ENCODE measurements around the gene TMBIM4.

DNA sequence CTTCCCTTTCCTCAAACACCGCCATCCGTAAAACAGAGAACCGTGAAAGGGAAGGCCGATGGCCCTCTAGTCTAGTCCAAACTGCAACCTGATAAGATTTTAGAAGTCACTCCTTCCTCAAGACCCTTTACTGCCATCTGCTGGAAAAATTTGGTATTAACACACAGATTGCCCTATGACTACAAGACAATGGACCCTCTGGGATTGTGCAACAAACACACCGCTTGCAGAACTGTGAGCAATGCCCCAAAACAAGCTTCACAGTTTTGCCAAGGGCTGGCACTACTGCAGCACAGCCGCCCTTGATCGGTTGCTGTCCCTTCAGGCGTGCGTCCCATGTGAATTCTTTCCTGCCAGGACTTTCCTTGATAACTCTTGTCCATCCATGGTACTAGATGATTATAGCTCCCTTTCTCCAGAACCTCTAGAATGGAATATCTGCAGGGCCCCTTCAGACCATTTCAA, 62.3 kb downstream of the TMBIM4 start:
- TF ChIP-seq, protein P1, sequence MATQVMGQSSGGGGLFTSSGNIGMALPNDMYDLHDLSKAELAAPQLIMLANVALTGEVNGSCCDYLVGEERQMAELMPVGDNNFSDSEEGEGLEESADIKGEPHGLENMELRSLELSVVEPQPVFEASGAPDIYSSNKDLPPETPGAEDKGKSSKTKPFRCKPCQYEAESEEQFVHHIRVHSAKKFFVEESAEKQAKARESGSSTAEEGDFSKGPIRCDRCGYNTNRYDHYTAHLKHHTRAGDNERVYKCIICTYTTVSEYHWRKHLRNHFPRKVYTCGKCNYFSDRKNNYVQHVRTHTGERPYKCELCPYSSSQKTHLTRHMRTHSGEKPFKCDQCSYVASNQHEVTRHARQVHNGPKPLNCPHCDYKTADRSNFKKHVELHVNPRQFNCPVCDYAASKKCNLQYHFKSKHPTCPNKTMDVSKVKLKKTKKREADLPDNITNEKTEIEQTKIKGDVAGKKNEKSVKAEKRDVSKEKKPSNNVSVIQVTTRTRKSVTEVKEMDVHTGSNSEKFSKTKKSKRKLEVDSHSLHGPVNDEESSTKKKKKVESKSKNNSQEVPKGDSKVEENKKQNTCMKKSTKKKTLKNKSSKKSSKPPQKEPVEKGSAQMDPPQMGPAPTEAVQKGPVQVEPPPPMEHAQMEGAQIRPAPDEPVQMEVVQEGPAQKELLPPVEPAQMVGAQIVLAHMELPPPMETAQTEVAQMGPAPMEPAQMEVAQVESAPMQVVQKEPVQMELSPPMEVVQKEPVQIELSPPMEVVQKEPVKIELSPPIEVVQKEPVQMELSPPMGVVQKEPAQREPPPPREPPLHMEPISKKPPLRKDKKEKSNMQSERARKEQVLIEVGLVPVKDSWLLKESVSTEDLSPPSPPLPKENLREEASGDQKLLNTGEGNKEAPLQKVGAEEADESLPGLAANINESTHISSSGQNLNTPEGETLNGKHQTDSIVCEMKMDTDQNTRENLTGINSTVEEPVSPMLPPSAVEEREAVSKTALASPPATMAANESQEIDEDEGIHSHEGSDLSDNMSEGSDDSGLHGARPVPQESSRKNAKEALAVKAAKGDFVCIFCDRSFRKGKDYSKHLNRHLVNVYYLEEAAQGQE (IDR thresholded peaks at IDR 0.05): no peak
- TF ChIP-seq POLR2A (IDR thresholded peaks at IDR 0.05; ENCODE audit: low read length) (no peak), MAZ (IDR thresholded peaks at IDR 0.05; ENCODE audit: borderline replicate concordance, low read depth, low read length) (no peak), NPAS2 (CRISPR knock-in tag; IDR thresholded peaks at IDR 0.05; ENCODE audit: borderline replicate concordance) (no peak), HDAC2 (IDR thresholded peaks at IDR 0.05) (no peak), SMC3 (IDR thresholded peaks at IDR 0.05) (peak; percentile 72), KDM1A (IDR thresholded peaks at IDR 0.05; ENCODE audit: low read depth) (no peak), CBX8 (IDR thresholded peaks at IDR 0.05) (no peak), CHD2 (IDR thresholded peaks at IDR 0.05; ENCODE audit: low read length, partially characterized antibody) (no peak), HMGXB4 (CRISPR knock-in tag; IDR thresholded peaks at IDR 0.05; ENCODE audit: borderline replicate concordance) (no peak)
- TF ChIP-seq, protein P2, sequence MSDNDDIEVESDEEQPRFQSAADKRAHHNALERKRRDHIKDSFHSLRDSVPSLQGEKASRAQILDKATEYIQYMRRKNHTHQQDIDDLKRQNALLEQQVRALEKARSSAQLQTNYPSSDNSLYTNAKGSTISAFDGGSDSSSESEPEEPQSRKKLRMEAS (IDR thresholded peaks at IDR 0.05): no peak
- TF ChIP-seq, protein P3, sequence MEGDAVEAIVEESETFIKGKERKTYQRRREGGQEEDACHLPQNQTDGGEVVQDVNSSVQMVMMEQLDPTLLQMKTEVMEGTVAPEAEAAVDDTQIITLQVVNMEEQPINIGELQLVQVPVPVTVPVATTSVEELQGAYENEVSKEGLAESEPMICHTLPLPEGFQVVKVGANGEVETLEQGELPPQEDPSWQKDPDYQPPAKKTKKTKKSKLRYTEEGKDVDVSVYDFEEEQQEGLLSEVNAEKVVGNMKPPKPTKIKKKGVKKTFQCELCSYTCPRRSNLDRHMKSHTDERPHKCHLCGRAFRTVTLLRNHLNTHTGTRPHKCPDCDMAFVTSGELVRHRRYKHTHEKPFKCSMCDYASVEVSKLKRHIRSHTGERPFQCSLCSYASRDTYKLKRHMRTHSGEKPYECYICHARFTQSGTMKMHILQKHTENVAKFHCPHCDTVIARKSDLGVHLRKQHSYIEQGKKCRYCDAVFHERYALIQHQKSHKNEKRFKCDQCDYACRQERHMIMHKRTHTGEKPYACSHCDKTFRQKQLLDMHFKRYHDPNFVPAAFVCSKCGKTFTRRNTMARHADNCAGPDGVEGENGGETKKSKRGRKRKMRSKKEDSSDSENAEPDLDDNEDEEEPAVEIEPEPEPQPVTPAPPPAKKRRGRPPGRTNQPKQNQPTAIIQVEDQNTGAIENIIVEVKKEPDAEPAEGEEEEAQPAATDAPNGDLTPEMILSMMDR (IDR thresholded peaks at IDR 0.05): peak; percentile 75
- TF ChIP-seq, protein P4, sequence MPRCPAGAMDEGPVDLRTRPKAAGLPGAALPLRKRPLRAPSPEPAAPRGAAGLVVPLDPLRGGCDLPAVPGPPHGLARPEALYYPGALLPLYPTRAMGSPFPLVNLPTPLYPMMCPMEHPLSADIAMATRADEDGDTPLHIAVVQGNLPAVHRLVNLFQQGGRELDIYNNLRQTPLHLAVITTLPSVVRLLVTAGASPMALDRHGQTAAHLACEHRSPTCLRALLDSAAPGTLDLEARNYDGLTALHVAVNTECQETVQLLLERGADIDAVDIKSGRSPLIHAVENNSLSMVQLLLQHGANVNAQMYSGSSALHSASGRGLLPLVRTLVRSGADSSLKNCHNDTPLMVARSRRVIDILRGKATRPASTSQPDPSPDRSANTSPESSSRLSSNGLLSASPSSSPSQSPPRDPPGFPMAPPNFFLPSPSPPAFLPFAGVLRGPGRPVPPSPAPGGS (IDR thresholded peaks at IDR 0.05): no peak

Measured in A549 (cell line).